ENCODE data around the gene FRMD3.

Gene FRMD3

GRCh38 chr9:83538172-83538889 is at the start of gene FRMD3:
Gene FRMD3, minus strand, starts transcription at chr9:83538401. Its CDS starts 170 bp downstream, at chr9:83538231.
- DNase-seq (ENCODE audit: low read depth) = no peak

- DNase-seq (ENCODE audit: low read depth) = no peak
Observed at GRCh38 chr9:83584995-83585394, 46.8 kb upstream of the FRMD3 start.

- DNase-seq (ENCODE audit: low read depth) = no peak
Observed at GRCh38 chr9:83583151-83584014, 45.2 kb upstream of the FRMD3 start.

- DNase-seq (ENCODE audit: low read depth) = no peak
Observed at GRCh38 chr9:83582029-83582428, 43.8 kb upstream of the FRMD3 start.

GRCh38 chr9:83574482-83574881 is 36.3 kb upstream of the FRMD3 start:
- no peak for DNase-seq (ENCODE audit: low read depth)

GRCh38 chr9:83572524-83572923 is 34.3 kb upstream of the FRMD3 start:
- no peak for DNase-seq (ENCODE audit: low read depth)

- no peak for DNase-seq (ENCODE audit: low read depth)
Observed at GRCh38 chr9:83570359-83570758, 32.2 kb upstream of the FRMD3 start.

GRCh38 chr9:83569326-83569725 is 31.1 kb upstream of the FRMD3 start:
- no peak for DNase-seq (ENCODE audit: low read depth)

GRCh38 chr9:83563360-83563759 is 25.2 kb upstream of the FRMD3 start:
- DNase-seq (ENCODE audit: low read depth) = no peak

GRCh38 chr9:83560169-83560826 is 22.1 kb upstream of the FRMD3 start:
- DNase-seq (ENCODE audit: low read depth) = no peak

- DNase-seq (ENCODE audit: low read depth) = no peak
Observed at GRCh38 chr9:83557771-83558170, 19.6 kb upstream of the FRMD3 start.

GRCh38 chr9:83557317-83557716 is 19.1 kb upstream of the FRMD3 start:
- DNase-seq (ENCODE audit: low read depth) = no peak

GRCh38 chr9:83554278-83554677 is 16.1 kb upstream of the FRMD3 start:
- DNase-seq (ENCODE audit: low read depth) = no peak

GRCh38 chr9:83544002-83544698 is 5.9 kb upstream of the FRMD3 start:
- DNase-seq (ENCODE audit: low read depth) = no peak

- DNase-seq (ENCODE audit: low read depth) = no peak
Observed at GRCh38 chr9:83538890-83539238, 663 bp upstream of the FRMD3 start.

- DNase-seq (ENCODE audit: low read depth) = no peak
Observed at GRCh38 chr9:83537331-83538171, 650 bp downstream of the FRMD3 start.

- DNase-seq (ENCODE audit: low read depth) = no peak
Observed at GRCh38 chr9:83536332-83536731, 1.9 kb downstream of the FRMD3 start.

- no peak for DNase-seq (ENCODE audit: low read depth)
Observed at GRCh38 chr9:83535736-83536135, 2.5 kb downstream of the FRMD3 start.

- DNase-seq (ENCODE audit: low read depth) = no peak
Observed at GRCh38 chr9:83533296-83533695, 4.9 kb downstream of the FRMD3 start.

- DNase-seq (ENCODE audit: low read depth) = no peak
Observed at GRCh38 chr9:83526901-83527300, 11.3 kb downstream of the FRMD3 start.

GRCh38 chr9:83526211-83526610 is 12.0 kb downstream of the FRMD3 start:
- DNase-seq (ENCODE audit: low read depth) = no peak
